Left lung (tissue), 10 donors: ENCODE data around the gene RNF144A. TPM values are rescaled to one million over a fixed set of nuclear protein-coding genes. Genes with fewer than 3 reads are reported as not detected.
"Not testable (repeated sequence)": the region's sequence is repeated elsewhere in the genome, so short reads cannot be mapped to it uniquely, and the experiment has no call there.

Experiments used
- ATAC-seq: fragments of 200-7000 bp; cut with Tn5 transposase; one replicate; pipeline ENCODE4 v1.9.1; 2020; ENCODE audit warnings: moderate library complexity
- DNase-seq, 4 donors: peaks; one replicate each; pipeline ENCODE4 v3.0.0-alpha.2; 2013 to 2020
- H3K27ac ChIP-seq, 2 donors: fragments of 200-600 bp; sonication (generic) in 1 of 2; one replicate each; pipeline versions ENCODE4 v1.5.0 to v1.8.0; 2020 to 2021
- H3K27me3 ChIP-seq, 2 donors: fragments of 200-600 bp; sonication (generic) in 1 of 2; one replicate each; pipeline versions ENCODE4 v1.5.0 to v1.8.0; 2020 to 2021
- H3K36me3 ChIP-seq, 2 donors: fragments of 200-600 bp; sonication (generic) in 1 of 2; one replicate each; pipeline versions ENCODE4 v1.5.0 to v1.8.0; 2020 to 2021
- H3K4me1 ChIP-seq, 2 donors: fragments of 200-600 bp; one replicate each; pipeline ENCODE4 v1.8.0; 2021
- H3K4me3 ChIP-seq, 2 donors: fragments of 200-600 bp; sonication (generic) in 1 of 2; one replicate each; pipeline versions ENCODE4 v1.5.0 to v1.8.0; 2020 to 2021; ENCODE audit warnings: mild to moderate bottlenecking in 1 of 2
- H3K9me3 ChIP-seq, 2 donors: fragments of 200-600 bp; sonication (generic) in 1 of 2; one replicate each; pipeline versions ENCODE4 v1.5.0 to v1.8.0; 2020 to 2021
- intact Hi-C, 2 donors: fragments of 100-400 bp; cut with DNase I; formaldehyde crosslinking; loops; one replicate each; pipeline versions ENCODE4 v1.11.2 to v1.14.2; 2022
- polyA plus RNA-seq, 6 donors: library from polyadenylated mRNA; unstranded; fragments of 120-200 nt; gene quantifications; one replicate each; pipeline ENCODE4 v1.2.1, GENCODE V29; 2013; ENCODE audit not compliant: insufficient read length in 6 of 6
- total RNA-seq, 2 donors: library from RNA; stranded (reverse); fragmentation: NEBNext Ultra II Directional; extraction: Animal tissue kit (Norgen Biotek cat#: 25700); gene quantifications; one replicate each; pipeline ENCODE4 v1.2.1, GENCODE V29; 2021
- TF ChIP-seq, protein P1 (sequence below), 2 donors: fragments of 200-600 bp; sonication (generic) in 1 of 2; IDR thresholded peaks; one replicate each; pipeline versions ENCODE4 v1.5.0 to v1.8.0; 2021; ENCODE audit warnings: antibody characterized with exemption in 2 of 2
- donor health status: DM: no; HTN: yes; CAD: no.
- donor health status: DM: no; HTN: no; CAD: no.

RNF144A gene
- total and polyA plus RNA-seq, 8 donors: 9.9 to 36.5 (median 30.7) TPM

DNA sequence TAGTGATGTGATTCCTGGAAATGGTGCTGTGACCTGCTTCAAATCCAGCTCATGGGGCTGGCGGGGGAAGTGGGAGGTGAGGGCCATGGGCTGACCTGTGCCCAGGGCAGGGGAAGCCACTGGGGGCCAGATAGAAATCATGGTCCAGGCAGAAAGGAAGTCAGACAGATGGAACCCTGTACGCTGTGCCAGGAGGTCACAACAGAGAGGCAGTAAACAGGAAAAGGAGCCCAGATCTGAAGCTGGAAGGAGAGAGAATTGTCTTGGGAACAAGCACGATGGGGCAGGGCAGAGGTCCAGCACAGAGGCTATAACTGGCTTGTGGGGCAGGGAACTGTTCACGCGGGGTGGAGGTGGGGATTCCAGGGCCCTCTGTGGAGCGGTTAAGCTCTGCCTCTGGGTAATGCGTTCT is 76.0 kb downstream of the RNF144A start:
- H3K9me3 ChIP-seq: no peaks in the 10 kb centered on the region
- peak; percentile 33 for ATAC-seq
- peak overlapping the region in 1 of 2 donors; percentile 34 for H3K27ac ChIP-seq
- H3K27me3 ChIP-seq: no peaks in the 10 kb centered on the region
- H3K36me3 ChIP-seq: no peaks in the 10 kb centered on the region
- H3K4me1 ChIP-seq: peaks cover 0 to 8% of the 10 kb centered on the region in 2 donors
- TF ChIP-seq, protein P1, sequence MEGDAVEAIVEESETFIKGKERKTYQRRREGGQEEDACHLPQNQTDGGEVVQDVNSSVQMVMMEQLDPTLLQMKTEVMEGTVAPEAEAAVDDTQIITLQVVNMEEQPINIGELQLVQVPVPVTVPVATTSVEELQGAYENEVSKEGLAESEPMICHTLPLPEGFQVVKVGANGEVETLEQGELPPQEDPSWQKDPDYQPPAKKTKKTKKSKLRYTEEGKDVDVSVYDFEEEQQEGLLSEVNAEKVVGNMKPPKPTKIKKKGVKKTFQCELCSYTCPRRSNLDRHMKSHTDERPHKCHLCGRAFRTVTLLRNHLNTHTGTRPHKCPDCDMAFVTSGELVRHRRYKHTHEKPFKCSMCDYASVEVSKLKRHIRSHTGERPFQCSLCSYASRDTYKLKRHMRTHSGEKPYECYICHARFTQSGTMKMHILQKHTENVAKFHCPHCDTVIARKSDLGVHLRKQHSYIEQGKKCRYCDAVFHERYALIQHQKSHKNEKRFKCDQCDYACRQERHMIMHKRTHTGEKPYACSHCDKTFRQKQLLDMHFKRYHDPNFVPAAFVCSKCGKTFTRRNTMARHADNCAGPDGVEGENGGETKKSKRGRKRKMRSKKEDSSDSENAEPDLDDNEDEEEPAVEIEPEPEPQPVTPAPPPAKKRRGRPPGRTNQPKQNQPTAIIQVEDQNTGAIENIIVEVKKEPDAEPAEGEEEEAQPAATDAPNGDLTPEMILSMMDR (IDR thresholded peaks at IDR 0.05): no peak
- intact Hi-C loops: no loop called here
- no peak overlapping the region for H3K4me3 ChIP-seq
- DNase-seq: peak in 1 of 4 donors; percentile 27

DNA sequence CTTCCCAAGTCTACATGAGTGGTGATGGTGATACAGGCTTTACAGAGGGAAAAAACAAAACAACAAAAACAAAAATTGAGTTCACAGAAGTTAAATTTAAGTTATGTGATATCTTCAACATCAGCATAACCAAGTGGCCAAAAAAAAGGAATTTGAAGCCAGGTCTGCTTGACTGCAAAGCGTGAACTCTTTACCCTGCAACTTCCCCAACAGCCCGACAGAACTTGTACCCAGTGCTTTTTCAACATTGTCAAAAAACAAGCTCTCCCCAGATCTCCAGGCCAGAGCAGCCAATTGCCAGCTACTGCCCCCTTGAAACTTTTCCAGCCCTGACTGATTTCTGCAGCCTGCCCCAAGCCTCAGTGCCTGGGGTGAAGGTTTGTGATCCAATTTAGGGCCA is 76.7 kb downstream of the RNF144A start:
- H3K27ac ChIP-seq: peak overlapping the region in 1 of 2 donors; percentile 34
- no peak for ATAC-seq
- DNase-seq: no peak

DNA sequence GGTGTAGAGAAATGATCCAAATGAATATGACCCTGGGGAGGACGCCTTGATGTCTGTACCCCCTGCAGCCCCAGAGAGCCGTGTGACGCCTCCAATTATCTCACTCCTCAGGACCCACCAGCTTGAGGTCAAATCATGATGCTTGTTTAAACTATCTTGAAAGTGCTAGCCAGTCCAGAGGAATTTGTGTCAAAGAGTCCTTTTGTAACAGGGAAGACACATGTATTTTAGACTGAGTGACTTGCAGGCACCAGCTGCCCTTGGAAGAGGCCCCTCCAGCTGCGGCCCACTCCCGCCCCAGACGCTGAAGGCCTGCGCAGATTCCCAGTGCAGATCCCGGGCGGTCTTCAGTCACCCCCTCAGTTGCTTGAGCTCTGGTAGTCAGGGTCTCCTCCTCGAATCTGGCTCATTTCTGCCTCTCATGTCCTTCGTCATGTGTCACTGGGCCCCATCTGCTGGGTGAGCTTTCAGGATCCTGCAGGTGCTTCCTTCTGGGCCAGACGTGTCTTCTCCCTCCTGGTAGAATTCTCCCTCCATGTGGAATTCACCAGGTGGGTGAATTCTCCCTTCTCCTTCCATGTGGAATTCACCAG is 77.4 kb downstream of the RNF144A start:
- intact Hi-C loops: no loop called here
- TF ChIP-seq, protein P1 (IDR thresholded peaks at IDR 0.05): no peak
- H3K27ac ChIP-seq: peak overlapping the region in 1 of 2 donors; percentile 34
- no peak overlapping the region for H3K4me3 ChIP-seq
- H3K9me3 ChIP-seq: no peaks in the 10 kb centered on the region
- no peaks in the 10 kb centered on the region for H3K36me3 ChIP-seq
- ATAC-seq (no peak), DNase-seq (no peak)
- H3K4me1 ChIP-seq: peaks cover 0 to 13% of the 10 kb centered on the region in 2 donors
- no peaks in the 10 kb centered on the region for H3K27me3 ChIP-seq

More for the DNA sequence above, 76.7 kb downstream of the RNF144A start:
- Histone ChIP-seq H3K27me3 (no peaks in the 10 kb centered on the region), H3K4me1 (peaks cover 0 to 8% of the 10 kb centered on the region in 2 donors), H3K9me3 (no peaks in the 10 kb centered on the region), H3K4me3 (no peak overlapping the region), H3K36me3 (no peaks in the 10 kb centered on the region)
- TF ChIP-seq, protein P1 (IDR thresholded peaks at IDR 0.05): no peak
- intact Hi-C loops: no loop called here

DNA sequence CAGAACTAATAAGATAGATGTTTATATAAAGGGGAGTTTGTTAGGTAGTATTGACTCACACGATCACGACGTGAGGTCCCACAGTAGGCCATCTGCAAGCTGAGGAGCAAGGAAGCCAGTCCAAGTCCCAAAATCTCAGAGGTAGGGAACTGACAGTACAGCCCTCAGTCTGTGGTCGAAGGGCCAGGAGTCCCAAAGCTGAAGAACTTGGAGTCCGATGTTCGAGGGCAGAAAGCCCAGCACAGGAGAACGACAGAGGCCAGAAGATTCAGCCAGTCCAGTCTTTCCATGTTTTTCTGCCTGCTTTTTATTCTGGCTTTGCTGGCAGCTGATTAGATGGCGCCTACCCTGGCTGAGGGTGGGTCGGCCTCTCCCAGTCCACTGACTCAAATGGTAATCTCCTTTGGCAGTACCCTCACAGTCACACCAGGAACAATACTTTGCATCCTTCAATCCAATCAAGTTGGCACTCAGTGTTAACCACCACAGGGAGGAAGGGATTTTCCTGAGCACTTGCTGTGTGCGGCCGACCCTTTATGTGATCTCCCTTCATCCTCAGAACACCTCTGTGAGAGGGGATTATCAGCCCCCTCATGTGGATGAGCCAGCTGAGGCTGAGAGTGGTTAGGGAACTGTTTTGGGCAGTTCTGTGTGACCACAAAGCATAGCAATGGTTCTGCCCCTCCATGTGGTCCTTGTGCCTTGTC is 78.3 kb downstream of the RNF144A start:
- DNase-seq (no peak), ATAC-seq (no peak)
- TF ChIP-seq, protein P1 (IDR thresholded peaks at IDR 0.05): no peak
- no peaks in the 10 kb centered on the region for H3K27me3 ChIP-seq
- no peaks in the 10 kb centered on the region for H3K9me3 ChIP-seq
- H3K4me1 ChIP-seq: peaks cover 0 to 16% of the 10 kb centered on the region in 2 donors
- no peak overlapping the region for H3K27ac ChIP-seq
- H3K36me3 ChIP-seq: no peaks in the 10 kb centered on the region
- intact Hi-C loops: no loop called here
- H3K4me3 ChIP-seq: no peak overlapping the region

DNA sequence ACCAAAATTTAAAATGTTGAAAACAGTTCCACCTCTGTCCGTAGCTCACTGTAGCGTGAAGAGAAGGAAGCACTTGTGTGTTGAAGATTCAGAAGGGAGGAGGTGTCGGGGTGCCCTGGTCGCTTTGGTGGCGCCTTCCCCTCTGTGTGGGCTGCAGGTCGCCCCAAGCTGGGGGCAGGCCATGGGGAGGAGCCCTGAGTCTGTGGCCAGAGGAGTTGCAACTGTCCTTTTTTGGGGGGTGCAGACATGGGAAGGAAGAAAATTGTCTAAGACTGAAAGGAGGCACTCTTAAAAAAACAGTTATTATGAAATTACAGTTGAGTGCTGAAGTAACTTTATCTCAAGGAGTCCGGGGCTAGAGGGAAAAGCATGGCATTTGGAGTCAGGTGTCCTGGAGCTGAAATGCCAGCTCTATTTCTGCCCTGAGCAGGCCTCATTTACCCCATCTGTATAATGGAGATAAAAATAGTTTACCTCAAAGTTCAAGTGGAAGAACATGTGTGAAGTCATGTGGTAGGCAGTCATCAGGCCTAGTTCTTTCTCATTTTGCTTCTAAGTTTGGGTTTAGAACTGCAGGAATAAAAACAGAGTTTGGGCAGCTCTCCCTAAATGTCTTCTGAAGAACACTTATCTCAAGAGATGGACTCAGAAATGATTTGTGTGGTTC is 82.1 kb downstream of the RNF144A start:
- no peak overlapping the region for H3K4me3 ChIP-seq
- no peaks in the 10 kb centered on the region for H3K9me3 ChIP-seq
- TF ChIP-seq, protein P1 (IDR thresholded peaks at IDR 0.05): no peak
- H3K36me3 ChIP-seq: no peaks in the 10 kb centered on the region
- ATAC-seq: no peak
- no peak for DNase-seq
- no peak overlapping the region for H3K27ac ChIP-seq
- H3K4me1 ChIP-seq: peaks cover 0 to 22% of the 10 kb centered on the region in 2 donors
- no peaks in the 10 kb centered on the region for H3K27me3 ChIP-seq
- intact Hi-C loops: no loop called here

DNA sequence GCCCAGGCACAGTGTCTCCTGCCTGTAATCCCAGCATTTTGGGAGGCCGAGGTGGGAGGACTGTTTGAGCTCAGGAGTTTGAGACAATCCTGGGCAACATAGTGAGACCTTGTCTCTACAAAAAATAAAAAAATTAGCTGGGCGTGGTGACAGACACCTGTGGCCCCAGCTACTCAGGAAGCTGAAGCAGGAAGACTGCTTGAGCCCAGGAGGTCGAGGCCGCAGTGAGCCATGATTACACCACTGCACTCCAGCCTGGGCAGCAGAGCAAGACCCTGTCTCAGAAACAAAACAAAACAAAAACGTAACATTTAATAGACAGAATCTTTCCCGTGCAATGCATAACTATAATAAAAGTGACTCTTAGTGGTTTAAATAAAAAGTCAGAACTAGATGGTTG is 84.2 kb downstream of the RNF144A start:
- H3K4me3 ChIP-seq, H3K27ac ChIP-seq, H3K36me3 ChIP-seq, ATAC-seq, intact Hi-C loops, H3K9me3 ChIP-seq, H3K27me3 ChIP-seq, DNase-seq: not testable (repeated sequence)
- peaks cover 0 to 29% of the 10 kb centered on the region in 2 donors for H3K4me1 ChIP-seq
